Activated CD4-positive, CD25-positive, alpha-beta regulatory T cell treated with anti-CD3 and anti-CD28 coated beads, Interleukin-2, amount 50 U/mL, for 24 hours (primary cell): Measurements from ENCODE around the gene AGPAT3.

ENCODE experiments used
- ATAC-seq, 2 donors: fragments of 150-1000 bp; cut with Tn5 transposase; one replicate each; pipeline ENCODE4 v1.10.0; 2021; ENCODE audit warnings: mild to moderate bottlenecking in 1 of 2, moderate library complexity in 1 of 2

The AGPAT3 gene

GRCh38 chr21:43938751-43939442 is 73.9 kb downstream of the AGPAT3 start:
- ATAC-seq = peak; percentile 96 to 97

- no peak for ATAC-seq
Observed at GRCh38 chr21:43939443-43940328, 74.7 kb downstream of the AGPAT3 start.

- ATAC-seq = no peak
Observed at GRCh38 chr21:43940329-43941050, 75.5 kb downstream of the AGPAT3 start.

DNA sequence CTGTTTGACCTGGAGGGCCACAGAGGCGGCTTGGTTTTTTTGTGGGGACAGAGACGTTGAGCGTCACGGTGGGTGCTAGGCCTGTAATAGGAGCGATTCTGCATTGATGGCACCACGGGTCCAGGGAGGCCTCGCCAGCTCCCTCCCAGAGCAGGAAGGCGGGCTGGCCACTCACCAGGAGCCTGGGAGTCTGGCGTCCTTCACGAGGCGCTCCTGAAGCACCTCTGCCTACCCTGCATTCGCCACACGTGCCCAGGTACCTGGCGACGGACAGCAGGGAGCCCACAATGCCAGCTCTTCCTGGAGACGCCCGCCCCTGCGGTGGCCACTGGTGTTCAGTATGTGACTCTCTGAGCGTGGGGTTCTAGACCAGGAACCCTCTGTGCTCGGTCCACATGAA is 77.2 kb downstream of the AGPAT3 start:
- no peak for ATAC-seq

DNA sequence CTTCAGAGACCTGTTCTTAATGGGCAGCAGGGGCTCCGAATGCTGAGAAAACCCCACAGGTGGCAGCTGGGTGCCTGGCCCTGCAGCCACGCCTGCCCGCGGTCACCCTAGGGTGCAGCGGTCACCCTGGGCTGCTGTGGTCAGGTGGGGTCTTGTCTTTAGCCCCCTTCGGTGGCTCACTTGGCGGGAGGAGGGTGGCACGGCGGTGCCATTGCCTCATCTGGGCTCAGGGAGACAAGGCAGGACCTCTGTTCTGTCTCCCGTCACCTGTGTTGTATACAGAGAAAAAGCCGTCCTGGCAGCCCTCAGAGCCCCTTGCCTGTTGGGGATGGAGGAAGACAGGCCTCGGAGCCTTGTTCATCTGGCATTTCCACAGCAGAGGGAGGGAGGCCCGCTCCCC is 77.6 kb downstream of the AGPAT3 start:
- no peak for ATAC-seq

DNA sequence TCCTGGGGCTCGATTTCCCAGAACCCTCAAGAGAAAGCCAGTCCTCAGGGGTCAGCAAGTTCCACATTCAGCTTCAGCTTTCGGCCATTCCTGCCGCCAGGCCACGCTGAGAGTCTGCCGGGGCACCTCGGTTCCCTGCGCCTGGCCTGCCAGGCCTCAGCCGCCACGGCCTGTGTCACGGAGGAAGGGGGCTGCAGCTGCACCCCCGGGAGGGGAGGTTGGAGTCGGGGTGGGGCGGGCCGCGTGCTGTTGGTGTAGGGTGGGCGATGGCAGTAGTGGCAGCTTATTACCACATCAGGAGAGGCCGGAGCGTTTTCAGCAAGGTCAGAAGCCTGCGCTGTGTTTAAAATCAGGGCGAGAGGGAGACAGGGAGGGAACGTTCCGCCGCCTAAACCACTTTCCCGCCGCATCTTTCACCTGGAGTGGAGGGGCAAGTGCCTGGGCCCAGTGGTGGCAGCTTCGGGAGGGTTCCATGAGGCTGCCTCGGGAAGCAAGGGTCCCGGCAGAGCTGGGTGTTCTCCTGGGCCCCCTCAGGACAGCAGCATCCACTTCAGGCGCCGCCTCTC is 78.6 kb downstream of the AGPAT3 start:
- no peak for ATAC-seq

GRCh38 chr21:43944078-43944633 is 79.1 kb downstream of the AGPAT3 start:
- ATAC-seq = no peak

GRCh38 chr21:43944757-43945156 is 79.7 kb downstream of the AGPAT3 start:
- no peak for ATAC-seq

DNA sequence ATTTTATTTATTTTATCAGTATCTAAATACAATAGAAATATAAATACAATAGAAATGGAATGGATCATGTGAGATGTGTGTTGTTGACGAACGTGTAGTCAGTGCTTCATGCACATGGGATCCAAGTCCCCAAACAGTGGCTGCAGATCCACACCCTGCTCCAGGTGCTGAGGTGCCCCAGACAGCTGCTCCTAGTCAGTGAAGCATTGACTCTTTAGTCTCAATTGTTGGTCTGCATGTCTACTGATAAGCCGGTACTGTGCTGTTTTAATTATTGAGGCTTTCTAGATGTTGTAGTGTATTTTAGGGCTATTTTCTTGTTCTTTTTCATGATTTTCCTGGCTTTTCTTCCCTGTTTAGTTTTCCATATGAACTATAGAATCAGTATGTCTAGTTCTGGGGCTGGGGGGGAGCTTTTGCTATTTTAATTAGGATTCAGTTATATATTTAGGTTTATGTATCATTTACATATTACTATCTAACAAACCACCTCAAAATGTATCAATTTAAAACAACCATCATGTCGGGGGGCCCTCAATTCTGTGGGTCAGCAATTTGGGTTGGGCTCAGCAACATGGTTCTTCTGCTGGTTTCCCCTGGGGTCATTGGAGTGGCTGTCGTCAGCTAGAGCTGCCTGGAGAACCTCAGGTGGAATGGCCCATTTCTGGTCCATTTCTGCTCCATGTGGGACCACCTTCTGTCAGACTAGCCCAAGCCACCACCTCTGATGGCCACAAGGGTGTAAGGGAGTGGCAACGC is 83.9 kb downstream of the AGPAT3 start:
- ATAC-seq = no peak

GRCh38 chr21:43949499-43950208 is 84.6 kb downstream of the AGPAT3 start:
- no peak for ATAC-seq

DNA sequence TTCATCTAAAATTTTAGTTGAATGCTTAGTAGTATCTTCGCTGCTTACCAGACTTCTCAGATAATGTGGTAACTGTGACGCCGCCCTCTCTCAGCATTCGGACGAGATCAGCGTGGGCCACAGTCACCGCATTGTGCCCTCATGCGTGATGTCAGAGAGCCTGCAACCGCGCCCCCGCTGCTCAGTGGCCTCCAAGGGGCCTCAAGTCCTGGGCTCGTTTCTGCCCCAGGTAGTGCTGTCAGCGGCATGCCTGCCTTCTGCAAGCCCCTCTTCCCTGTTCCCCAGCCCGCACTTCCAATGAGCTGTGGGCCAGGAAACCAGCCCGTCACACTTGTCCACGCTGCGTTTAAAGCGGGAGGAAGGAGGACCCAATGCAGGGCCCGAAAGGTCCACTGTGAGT is 85.5 kb downstream of the AGPAT3 start:
- ATAC-seq = no peak

DNA sequence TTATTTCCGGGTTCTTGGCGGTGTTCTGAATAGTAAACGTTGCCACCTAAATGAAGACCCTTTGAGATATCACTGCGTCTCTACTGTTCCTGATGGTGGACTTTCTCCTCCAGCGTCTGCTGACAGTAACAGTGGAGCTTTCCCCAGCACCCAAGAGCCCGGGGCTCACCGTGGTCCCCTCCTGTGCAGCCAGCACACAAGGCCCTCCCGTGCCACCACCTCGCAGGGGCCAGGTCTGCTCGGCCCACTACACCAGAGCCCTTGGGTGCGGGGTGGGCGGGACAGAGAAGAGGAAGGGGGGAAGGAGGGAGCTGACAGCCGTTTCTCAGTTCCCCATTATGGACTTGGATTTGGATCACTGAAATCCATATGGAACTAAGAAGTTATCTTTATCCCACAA is 85.9 kb downstream of the AGPAT3 start:
- no peak for ATAC-seq

DNA sequence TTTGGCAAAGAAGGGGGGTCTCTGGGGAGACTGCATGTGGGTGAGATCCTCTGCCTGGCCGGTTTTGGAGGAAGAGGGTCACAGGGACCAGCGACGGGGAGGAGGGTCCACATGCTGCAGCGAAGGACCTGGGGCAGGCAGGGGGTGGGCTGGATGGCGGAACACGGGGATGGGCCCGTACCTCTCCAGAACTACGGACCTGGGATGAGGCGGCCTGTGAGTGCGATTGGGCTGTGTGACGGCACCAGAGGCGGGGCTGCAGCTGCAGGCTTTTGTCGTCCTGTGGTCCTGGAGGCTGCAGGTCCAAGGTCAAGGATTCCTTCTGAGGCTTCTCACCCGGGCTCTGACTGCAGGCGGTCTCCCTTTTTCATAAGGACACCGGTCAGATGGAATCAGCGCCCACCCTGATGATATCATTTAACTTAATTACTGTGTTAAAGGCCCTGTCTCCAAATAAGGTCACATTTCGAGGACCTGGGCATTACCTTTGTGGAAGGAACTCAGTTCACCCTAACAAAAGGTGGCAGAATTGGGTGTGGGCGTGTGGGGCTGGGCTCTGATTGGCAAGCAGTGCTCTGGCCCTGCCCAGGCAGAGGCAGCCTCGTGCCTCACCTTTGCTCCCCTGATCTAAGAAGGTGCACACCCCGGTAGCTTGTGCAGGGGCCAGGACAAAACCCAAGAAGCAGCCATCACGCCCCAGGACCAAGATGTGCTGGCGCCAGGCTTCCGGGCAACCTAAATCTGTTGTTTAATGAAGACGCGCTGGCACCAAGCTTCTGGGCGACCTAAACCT is 87.1 kb downstream of the AGPAT3 start:
- no peak for ATAC-seq

GRCh38 chr21:43953021-43953420 is 88.0 kb downstream of the AGPAT3 start:
- ATAC-seq = no peak

GRCh38 chr21:43954042-43954441 is 89.0 kb downstream of the AGPAT3 start:
- ATAC-seq = no peak

GRCh38 chr21:43954896-43955295 is 89.9 kb downstream of the AGPAT3 start:
- ATAC-seq = no peak

GRCh38 chr21:43956019-43956669 is 91.1 kb downstream of the AGPAT3 start:
- no peak for ATAC-seq

- no peak for ATAC-seq
Observed at GRCh38 chr21:43956670-43957035, 91.6 kb downstream of the AGPAT3 start.

DNA sequence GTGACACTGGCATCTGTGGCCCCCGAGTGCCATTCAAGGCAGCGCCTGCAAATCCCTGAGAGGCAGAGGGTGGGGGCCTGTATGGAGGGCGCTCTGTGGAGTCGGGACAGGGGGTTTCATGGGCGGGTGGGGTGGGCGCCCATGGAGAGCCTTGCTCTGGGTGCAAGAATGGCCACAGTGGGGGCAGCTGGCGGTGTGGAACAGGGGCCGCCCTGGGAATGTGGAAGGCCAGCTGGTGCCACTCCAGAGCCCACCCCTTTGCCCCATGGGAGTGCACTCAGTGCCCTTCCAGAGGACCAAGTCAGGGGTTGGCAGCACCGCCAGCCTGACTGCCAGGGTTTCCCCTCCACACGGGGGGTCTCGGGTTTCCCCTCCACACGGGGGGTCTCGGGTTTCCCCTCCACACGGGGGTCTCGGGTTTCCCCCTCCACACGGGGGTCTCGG is 92.1 kb downstream of the AGPAT3 start:
- ATAC-seq = no peak
